HEK293 (cell line): ENCODE measurements around the gene NUP88.

Source experiments
- GLIS2 ChIP-seq: fragments of 450-650 bp; formaldehyde crosslinking; IDR thresholded peaks from 2 replicates; pipeline ENCODE4 v1.5.1; 2016; ENCODE audit warnings: missing biosample characterization, missing genetic modification characterization
- IKZF3 ChIP-seq: fragments of 450-650 bp; IDR thresholded peaks from 2 replicates; pipeline ENCODE4 v1.5.0; 2018; ENCODE audit warnings: missing biosample characterization, mild to moderate bottlenecking, missing genetic modification characterization, moderate library complexity
- OVOL3 ChIP-seq: fragments of 450-650 bp; formaldehyde crosslinking; IDR thresholded peaks from 2 replicates; pipeline ENCODE4 v1.5.1; 2016; ENCODE audit warnings: missing biosample characterization, missing genetic modification characterization
- ZFP41 ChIP-seq: fragments of 450-650 bp; formaldehyde crosslinking; IDR thresholded peaks from 2 replicates; pipeline ENCODE4 v1.5.1; 2016; ENCODE audit warnings: missing biosample characterization, missing genetic modification characterization, borderline replicate concordance
- ZNF121 ChIP-seq: fragments of 450-650 bp; formaldehyde crosslinking; IDR thresholded peaks from 2 replicates; pipeline ENCODE4 v1.5.1; 2016; ENCODE audit warnings: missing biosample characterization, missing genetic modification characterization
- ZNF132 ChIP-seq: fragments of 450-650 bp; formaldehyde crosslinking; IDR thresholded peaks from 2 replicates; pipeline ENCODE4 v1.5.1; 2017; ENCODE audit warnings: missing biosample characterization, missing genetic modification characterization, borderline replicate concordance
- ZNF169 ChIP-seq: fragments of 450-650 bp; formaldehyde crosslinking; IDR thresholded peaks from 2 replicates; pipeline ENCODE4 v1.5.1; 2016; ENCODE audit warnings: missing biosample characterization, missing genetic modification characterization
- ZNF221 ChIP-seq: fragments of 450-650 bp; formaldehyde crosslinking; IDR thresholded peaks from 2 replicates; pipeline ENCODE4 v1.5.1; 2017; ENCODE audit warnings: missing biosample characterization, missing genetic modification characterization, borderline replicate concordance
- ZNF239 ChIP-seq: fragments of 450-650 bp; formaldehyde crosslinking; IDR thresholded peaks from 2 replicates; pipeline ENCODE4 v1.5.1; 2016; ENCODE audit warnings: missing biosample characterization, missing genetic modification characterization
- ZNF350 ChIP-seq: fragments of 450-650 bp; formaldehyde crosslinking; IDR thresholded peaks from 2 replicates; pipeline ENCODE4 v1.5.0; 2017; ENCODE audit warnings: missing biosample characterization, mild to moderate bottlenecking, missing genetic modification characterization
- ZNF37A ChIP-seq: fragments of 450-650 bp; IDR thresholded peaks from 2 replicates; pipeline ENCODE4 v1.5.1; 2018; ENCODE audit warnings: missing biosample characterization, missing genetic modification characterization
- ZNF629 ChIP-seq: fragments of 450-650 bp; formaldehyde crosslinking; IDR thresholded peaks from 2 replicates; pipeline ENCODE4 v1.5.1; 2017; ENCODE audit warnings: missing biosample characterization, missing genetic modification characterization
- ZNF660 ChIP-seq: fragments of 450-650 bp; IDR thresholded peaks from 2 replicates; pipeline ENCODE4 v1.5.1; 2018; ENCODE audit warnings: missing biosample characterization, mild to moderate bottlenecking, missing genetic modification characterization
- ZNF677 ChIP-seq: fragments of 450-650 bp; IDR thresholded peaks from 2 replicates; pipeline ENCODE4 v1.5.0; 2018; ENCODE audit warnings: missing biosample characterization, mild to moderate bottlenecking, missing genetic modification characterization, moderate library complexity
- ZNF768 ChIP-seq: fragments of 450-650 bp; formaldehyde crosslinking; IDR thresholded peaks from 2 replicates; pipeline ENCODE4 v1.5.1; 2018; ENCODE audit warnings: missing biosample characterization, mild to moderate bottlenecking, missing genetic modification characterization
- ZSCAN23 ChIP-seq: fragments of 450-650 bp; formaldehyde crosslinking; IDR thresholded peaks from 2 replicates; pipeline ENCODE4 v1.5.1; 2016; ENCODE audit warnings: missing biosample characterization, missing genetic modification characterization
- TF ChIP-seq, protein P1 (sequence below): fragments of 450-650 bp; formaldehyde crosslinking; IDR thresholded peaks from 2 replicates; pipeline ENCODE4 v1.5.1; 2017; ENCODE audit warnings: missing biosample characterization, missing genetic modification characterization
- TF ChIP-seq, protein P2 (sequence below): fragments of 450-650 bp; formaldehyde crosslinking; IDR thresholded peaks from 2 replicates; pipeline ENCODE4 v1.5.1; 2016; ENCODE audit warnings: missing biosample characterization, missing genetic modification characterization
- TF ChIP-seq, protein P3 (sequence below): fragments of 450-650 bp; formaldehyde crosslinking; conservative IDR thresholded peaks from 2 replicates; pipeline ENCODE4 v1.5.1; 2016; ENCODE audit warnings: low read depth, missing biosample characterization, missing genetic modification characterization
- TF ChIP-seq, protein P4 (sequence below): fragments of 450-650 bp; formaldehyde crosslinking; IDR thresholded peaks from 2 replicates; pipeline ENCODE4 v1.5.1; 2016; ENCODE audit warnings: missing biosample characterization, missing genetic modification characterization
- TF ChIP-seq, protein P5 (sequence below): fragments of 450-650 bp; formaldehyde crosslinking; IDR thresholded peaks from 2 replicates; pipeline ENCODE4 v1.5.1; 2016; ENCODE audit warnings: missing biosample characterization, missing genetic modification characterization, low read depth
- TF ChIP-seq, protein P6 (sequence below): fragments of 450-650 bp; IDR thresholded peaks from 2 replicates; pipeline ENCODE4 v1.5.1; 2018; ENCODE audit warnings: missing biosample characterization, mild to moderate bottlenecking, missing genetic modification characterization
- TF ChIP-seq, protein P7 (sequence below): fragments of 450-650 bp; formaldehyde crosslinking; IDR thresholded peaks from 2 replicates; pipeline ENCODE4 v1.5.1; 2016; ENCODE audit warnings: missing biosample characterization, missing genetic modification characterization
- TF ChIP-seq, protein P8 (sequence below): fragments of 450-650 bp; formaldehyde crosslinking; IDR thresholded peaks from 2 replicates; pipeline ENCODE4; 2016; ENCODE audit warnings: missing biosample characterization, missing genetic modification characterization

NUP88 gene

DNA sequence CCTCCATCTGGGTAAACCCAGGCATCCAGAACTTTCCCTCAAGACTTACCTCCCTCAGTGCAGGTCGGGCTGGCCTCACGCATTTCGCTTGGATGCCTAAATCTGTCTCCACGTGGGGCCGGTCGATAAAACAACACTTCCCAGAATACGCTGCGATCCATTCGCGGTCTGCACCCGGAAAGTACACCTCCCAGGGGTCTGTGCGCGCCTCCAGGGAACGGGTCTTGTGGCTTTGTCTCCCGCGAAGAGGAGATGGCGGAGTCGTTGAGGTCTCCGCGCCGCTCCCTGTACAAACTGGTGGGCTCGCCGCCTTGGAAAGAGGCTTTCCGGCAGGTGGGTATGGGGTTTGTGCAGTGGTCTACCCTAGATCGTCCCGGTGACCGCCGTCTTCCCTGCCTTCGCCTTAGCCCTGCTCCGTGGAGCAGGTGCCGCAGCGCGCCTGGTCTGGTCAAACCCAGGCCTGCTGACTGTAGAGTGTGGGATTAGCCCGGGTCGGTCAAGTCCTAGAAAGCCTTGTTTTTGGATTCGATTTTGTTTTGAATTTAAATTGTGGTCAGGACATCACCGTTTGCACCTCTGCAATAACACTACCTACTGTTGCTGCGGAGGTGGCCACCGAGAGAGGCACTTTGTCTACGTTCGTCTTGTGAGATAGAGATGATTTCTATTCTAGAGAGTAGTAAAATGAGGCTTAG, 644 bp upstream of the NUP88 start, which contains the start of gene RPAIN (continued):
- TF ChIP-seq, protein P1, sequence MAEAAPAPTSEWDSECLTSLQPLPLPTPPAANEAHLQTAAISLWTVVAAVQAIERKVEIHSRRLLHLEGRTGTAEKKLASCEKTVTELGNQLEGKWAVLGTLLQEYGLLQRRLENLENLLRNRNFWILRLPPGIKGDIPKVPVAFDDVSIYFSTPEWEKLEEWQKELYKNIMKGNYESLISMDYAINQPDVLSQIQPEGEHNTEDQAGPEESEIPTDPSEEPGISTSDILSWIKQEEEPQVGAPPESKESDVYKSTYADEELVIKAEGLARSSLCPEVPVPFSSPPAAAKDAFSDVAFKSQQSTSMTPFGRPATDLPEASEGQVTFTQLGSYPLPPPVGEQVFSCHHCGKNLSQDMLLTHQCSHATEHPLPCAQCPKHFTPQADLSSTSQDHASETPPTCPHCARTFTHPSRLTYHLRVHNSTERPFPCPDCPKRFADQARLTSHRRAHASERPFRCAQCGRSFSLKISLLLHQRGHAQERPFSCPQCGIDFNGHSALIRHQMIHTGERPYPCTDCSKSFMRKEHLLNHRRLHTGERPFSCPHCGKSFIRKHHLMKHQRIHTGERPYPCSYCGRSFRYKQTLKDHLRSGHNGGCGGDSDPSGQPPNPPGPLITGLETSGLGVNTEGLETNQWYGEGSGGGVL (tag by site-specific recombination), result no peak
- TF ChIP-seq ZNF121 (tag by site-specific recombination) (no peak), ZNF132 (tag by site-specific recombination) (no peak), IKZF3 (tag by site-specific recombination) (peak; percentile 60), ZNF629 (tag by site-specific recombination) (peak; percentile 57), ZNF350 (no peak), ZSCAN23 (tag by site-specific recombination) (no peak), OVOL3 (tag by site-specific recombination) (0 out of 2 replicates have a peak, but pooled peaks have one; percentile 37), ZNF221 (tag by site-specific recombination) (no peak), ZNF239 (tag by site-specific recombination) (no peak), ZNF768 (tag by site-specific recombination) (no peak), ZNF169 (no peak), ZNF677 (tag by site-specific recombination) (no peak), ZNF37A (tag by site-specific recombination) (no peak), ZFP41 (tag by site-specific recombination) (no peak), GLIS2 (tag by site-specific recombination) (peak; percentile 99), ZNF660 (tag by site-specific recombination) (peak; percentile 66; the same call in 1 of the 2 replicates)
- TF ChIP-seq, protein P2, sequence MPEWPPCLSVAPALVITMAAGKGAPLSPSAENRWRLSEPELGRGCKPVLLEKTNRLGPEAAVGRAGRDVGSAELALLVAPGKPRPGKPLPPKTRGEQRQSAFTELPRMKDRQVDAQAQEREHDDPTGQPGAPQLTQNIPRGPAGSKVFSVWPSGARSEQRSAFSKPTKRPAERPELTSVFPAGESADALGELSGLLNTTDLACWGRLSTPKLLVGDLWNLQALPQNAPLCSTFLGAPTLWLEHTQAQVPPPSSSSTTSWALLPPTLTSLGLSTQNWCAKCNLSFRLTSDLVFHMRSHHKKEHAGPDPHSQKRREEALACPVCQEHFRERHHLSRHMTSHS (tag by site-specific recombination), result no peak
- TF ChIP-seq, protein P3, sequence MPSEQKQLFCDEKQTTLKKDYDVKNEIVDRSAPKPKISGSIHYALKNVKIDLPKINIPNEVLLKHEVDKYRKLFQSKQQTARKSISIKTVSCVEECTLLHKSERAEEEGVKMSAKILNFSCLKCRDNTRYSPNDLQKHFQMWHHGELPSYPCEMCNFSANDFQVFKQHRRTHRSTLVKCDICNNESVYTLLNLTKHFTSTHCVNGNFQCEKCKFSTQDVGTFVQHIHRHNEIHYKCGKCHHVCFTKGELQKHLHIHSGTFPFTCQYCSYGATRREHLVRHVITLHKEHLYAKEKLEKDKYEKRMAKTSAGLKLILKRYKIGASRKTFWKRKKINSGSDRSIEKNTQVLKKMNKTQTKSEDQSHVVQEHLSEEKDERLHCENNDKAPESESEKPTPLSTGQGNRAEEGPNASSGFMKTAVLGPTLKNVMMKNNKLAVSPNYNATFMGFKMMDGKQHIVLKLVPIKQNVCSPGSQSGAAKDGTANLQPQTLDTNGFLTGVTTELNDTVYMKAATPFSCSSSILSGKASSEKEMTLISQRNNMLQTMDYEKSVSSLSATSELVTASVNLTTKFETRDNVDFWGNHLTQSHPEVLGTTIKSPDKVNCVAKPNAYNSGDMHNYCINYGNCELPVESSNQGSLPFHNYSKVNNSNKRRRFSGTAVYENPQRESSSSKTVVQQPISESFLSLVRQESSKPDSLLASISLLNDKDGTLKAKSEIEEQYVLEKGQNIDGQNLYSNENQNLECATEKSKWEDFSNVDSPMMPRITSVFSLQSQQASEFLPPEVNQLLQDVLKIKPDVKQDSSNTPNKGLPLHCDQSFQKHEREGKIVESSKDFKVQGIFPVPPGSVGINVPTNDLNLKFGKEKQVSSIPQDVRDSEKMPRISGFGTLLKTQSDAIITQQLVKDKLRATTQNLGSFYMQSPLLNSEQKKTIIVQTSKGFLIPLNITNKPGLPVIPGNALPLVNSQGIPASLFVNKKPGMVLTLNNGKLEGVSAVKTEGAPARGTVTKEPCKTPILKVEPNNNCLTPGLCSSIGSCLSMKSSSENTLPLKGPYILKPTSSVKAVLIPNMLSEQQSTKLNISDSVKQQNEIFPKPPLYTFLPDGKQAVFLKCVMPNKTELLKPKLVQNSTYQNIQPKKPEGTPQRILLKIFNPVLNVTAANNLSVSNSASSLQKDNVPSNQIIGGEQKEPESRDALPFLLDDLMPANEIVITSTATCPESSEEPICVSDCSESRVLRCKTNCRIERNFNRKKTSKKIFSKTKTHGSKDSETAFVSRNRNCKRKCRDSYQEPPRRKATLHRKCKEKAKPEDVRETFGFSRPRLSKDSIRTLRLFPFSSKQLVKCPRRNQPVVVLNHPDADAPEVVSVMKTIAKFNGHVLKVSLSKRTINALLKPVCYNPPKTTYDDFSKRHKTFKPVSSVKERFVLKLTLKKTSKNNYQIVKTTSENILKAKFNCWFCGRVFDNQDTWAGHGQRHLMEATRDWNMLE (tag by site-specific recombination), result 0 out of 2 replicates have a peak, but pooled peaks have one; percentile 7
- TF ChIP-seq, protein P4, sequence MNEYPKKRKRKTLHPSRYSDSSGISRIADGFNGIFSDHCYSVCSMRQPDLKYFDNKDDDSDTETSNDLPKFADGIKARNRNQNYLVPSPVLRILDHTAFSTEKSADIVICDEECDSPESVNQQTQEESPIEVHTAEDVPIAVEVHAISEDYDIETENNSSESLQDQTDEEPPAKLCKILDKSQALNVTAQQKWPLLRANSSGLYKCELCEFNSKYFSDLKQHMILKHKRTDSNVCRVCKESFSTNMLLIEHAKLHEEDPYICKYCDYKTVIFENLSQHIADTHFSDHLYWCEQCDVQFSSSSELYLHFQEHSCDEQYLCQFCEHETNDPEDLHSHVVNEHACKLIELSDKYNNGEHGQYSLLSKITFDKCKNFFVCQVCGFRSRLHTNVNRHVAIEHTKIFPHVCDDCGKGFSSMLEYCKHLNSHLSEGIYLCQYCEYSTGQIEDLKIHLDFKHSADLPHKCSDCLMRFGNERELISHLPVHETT, result peak; percentile 53; the same call in 1 of the 2 replicates
- TF ChIP-seq, protein P5, sequence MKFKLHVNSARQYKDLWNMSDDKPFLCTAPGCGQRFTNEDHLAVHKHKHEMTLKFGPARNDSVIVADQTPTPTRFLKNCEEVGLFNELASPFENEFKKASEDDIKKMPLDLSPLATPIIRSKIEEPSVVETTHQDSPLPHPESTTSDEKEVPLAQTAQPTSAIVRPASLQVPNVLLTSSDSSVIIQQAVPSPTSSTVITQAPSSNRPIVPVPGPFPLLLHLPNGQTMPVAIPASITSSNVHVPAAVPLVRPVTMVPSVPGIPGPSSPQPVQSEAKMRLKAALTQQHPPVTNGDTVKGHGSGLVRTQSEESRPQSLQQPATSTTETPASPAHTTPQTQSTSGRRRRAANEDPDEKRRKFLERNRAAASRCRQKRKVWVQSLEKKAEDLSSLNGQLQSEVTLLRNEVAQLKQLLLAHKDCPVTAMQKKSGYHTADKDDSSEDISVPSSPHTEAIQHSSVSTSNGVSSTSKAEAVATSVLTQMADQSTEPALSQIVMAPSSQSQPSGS, result no peak
- TF ChIP-seq, protein P6, sequence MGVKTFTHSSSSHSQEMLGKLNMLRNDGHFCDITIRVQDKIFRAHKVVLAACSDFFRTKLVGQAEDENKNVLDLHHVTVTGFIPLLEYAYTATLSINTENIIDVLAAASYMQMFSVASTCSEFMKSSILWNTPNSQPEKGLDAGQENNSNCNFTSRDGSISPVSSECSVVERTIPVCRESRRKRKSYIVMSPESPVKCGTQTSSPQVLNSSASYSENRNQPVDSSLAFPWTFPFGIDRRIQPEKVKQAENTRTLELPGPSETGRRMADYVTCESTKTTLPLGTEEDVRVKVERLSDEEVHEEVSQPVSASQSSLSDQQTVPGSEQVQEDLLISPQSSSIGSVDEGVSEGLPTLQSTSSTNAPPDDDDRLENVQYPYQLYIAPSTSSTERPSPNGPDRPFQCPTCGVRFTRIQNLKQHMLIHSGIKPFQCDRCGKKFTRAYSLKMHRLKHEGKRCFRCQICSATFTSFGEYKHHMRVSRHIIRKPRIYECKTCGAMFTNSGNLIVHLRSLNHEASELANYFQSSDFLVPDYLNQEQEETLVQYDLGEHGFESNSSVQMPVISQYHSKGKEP (tag by site-specific recombination), result no peak
- TF ChIP-seq, protein P7, sequence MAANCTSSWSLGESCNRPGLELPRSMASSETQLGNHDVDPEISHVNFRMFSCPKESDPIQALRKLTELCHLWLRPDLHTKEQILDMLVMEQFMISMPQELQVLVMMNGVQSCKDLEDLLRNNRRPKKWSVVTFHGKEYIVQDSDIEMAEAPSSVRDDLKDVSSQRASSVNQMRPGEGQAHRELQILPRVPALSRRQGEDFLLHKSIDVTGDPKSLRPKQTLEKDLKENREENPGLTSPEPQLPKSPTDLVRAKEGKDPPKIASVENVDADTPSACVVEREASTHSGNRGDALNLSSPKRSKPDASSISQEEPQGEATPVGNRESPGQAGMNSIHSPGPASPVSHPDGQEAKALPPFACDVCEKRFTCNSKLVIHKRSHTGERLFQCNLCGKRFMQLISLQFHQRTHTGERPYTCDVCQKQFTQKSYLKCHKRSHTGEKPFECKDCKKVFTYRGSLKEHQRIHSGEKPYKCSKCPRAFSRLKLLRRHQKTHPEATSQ (tag by site-specific recombination), result no peak
- TF ChIP-seq, protein P8, sequence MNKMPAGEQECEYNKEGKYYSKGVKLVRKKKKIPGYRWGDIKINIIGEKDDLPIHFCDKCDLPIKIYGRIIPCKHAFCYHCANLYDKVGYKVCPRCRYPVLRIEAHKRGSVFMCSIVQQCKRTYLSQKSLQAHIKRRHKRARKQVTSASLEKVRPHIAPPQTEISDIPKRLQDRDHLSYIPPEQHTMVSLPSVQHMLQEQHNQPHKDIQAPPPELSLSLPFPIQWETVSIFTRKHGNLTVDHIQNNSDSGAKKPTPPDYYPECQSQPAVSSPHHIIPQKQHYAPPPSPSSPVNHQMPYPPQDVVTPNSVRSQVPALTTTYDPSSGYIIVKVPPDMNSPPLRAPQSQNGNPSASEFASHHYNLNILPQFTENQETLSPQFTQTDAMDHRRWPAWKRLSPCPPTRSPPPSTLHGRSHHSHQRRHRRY, result no peak
